Activated CD4-positive, CD25-positive, alpha-beta regulatory T cell treated with anti-CD3 and anti-CD28 coated beads, Interleukin-2, amount 50 U/mL, for 16 hours (primary cell): Measurements from ENCODE around the gene SORCS2.

Source experiments
- DNase-seq: peaks from one replicate; pipeline ENCODE4 v3.0.0-alpha.2; 2020; ENCODE audit warnings: low read depth, low spot score

SORCS2 gene

GRCh38 chr4:7684294-7684693, 492.0 kb downstream of the SORCS2 start:
- DNase-seq, result no peak

GRCh38 chr4:7686070-7686870, 493.9 kb downstream of the SORCS2 start:
- DNase-seq, result no peak

GRCh38 chr4:7687006-7687405, 494.7 kb downstream of the SORCS2 start:
- DNase-seq, result no peak

- DNase-seq, result no peak
These were observed 495.5 kb downstream of the SORCS2 start for GRCh38 chr4:7687796-7688195.

- DNase-seq, result no peak
These were observed 497.7 kb downstream of the SORCS2 start for GRCh38 chr4:7689773-7690693.

GRCh38 chr4:7691061-7691460, 498.7 kb downstream of the SORCS2 start:
- no peak for DNase-seq

- no peak for DNase-seq
These were observed 499.6 kb downstream of the SORCS2 start for GRCh38 chr4:7691982-7692381.

- DNase-seq, result no peak
These were observed 500.3 kb downstream of the SORCS2 start for GRCh38 chr4:7692451-7693236.

GRCh38 chr4:7693237-7693608, 500.9 kb downstream of the SORCS2 start:
- no peak for DNase-seq

- DNase-seq, result no peak
These were observed 501.4 kb downstream of the SORCS2 start for GRCh38 chr4:7693711-7694110.

GRCh38 chr4:7694324-7694723, 502.0 kb downstream of the SORCS2 start:
- no peak for DNase-seq

GRCh38 chr4:7697343-7697742, 505.0 kb downstream of the SORCS2 start:
- DNase-seq, result no peak

GRCh38 chr4:7697821-7698220, 505.5 kb downstream of the SORCS2 start:
- DNase-seq, result no peak

- DNase-seq, result no peak
These were observed 506.2 kb downstream of the SORCS2 start for GRCh38 chr4:7698584-7698983.

GRCh38 chr4:7699031-7699430, 506.7 kb downstream of the SORCS2 start:
- DNase-seq, result no peak

GRCh38 chr4:7699825-7700224, 507.5 kb downstream of the SORCS2 start:
- no peak for DNase-seq

- no peak for DNase-seq
These were observed 508.3 kb downstream of the SORCS2 start for GRCh38 chr4:7700665-7701064.

GRCh38 chr4:7701866-7702649, 509.7 kb downstream of the SORCS2 start:
- no peak for DNase-seq

GRCh38 chr4:7703688-7704087, 511.4 kb downstream of the SORCS2 start:
- no peak for DNase-seq

GRCh38 chr4:7704091-7704490, 511.8 kb downstream of the SORCS2 start:
- no peak for DNase-seq

- DNase-seq, result no peak
These were observed 512.3 kb downstream of the SORCS2 start for GRCh38 chr4:7704625-7705024.
